ENCODE results near the gene RAB11FIP4.

Gene RAB11FIP4

DNA sequence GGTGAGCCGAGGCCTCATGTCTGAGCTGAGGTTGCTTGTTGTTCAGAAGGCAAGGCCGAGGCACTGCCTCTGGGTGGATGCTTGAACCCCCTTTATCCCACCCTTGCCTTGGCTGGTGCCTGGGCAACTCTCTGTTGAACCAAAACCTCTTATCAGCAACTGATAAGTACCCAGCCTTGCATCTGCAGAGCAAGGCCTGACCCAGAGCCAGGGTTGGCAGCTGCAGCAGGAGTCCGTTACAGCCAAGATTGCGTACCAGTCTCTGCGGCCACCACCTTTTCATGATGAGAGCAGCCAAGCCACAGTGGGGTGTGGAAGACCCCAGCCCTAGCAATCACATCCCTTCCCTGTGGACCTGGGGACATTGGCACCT is 118.3 kb downstream of the RAB11FIP4 start:
- no peak for DNase-seq (ENCODE audit: low read depth)
- no peak overlapping the region for H3K4me3 ChIP-seq (ENCODE audit: control insufficient read depth, low read depth, low read length)
- TF ChIP-seq, protein P1, sequence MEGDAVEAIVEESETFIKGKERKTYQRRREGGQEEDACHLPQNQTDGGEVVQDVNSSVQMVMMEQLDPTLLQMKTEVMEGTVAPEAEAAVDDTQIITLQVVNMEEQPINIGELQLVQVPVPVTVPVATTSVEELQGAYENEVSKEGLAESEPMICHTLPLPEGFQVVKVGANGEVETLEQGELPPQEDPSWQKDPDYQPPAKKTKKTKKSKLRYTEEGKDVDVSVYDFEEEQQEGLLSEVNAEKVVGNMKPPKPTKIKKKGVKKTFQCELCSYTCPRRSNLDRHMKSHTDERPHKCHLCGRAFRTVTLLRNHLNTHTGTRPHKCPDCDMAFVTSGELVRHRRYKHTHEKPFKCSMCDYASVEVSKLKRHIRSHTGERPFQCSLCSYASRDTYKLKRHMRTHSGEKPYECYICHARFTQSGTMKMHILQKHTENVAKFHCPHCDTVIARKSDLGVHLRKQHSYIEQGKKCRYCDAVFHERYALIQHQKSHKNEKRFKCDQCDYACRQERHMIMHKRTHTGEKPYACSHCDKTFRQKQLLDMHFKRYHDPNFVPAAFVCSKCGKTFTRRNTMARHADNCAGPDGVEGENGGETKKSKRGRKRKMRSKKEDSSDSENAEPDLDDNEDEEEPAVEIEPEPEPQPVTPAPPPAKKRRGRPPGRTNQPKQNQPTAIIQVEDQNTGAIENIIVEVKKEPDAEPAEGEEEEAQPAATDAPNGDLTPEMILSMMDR (conservative IDR thresholded peaks at IDR 0.05; ENCODE audit: control insufficient read depth, insufficient read depth, low read depth, low read length): no peak

DNA sequence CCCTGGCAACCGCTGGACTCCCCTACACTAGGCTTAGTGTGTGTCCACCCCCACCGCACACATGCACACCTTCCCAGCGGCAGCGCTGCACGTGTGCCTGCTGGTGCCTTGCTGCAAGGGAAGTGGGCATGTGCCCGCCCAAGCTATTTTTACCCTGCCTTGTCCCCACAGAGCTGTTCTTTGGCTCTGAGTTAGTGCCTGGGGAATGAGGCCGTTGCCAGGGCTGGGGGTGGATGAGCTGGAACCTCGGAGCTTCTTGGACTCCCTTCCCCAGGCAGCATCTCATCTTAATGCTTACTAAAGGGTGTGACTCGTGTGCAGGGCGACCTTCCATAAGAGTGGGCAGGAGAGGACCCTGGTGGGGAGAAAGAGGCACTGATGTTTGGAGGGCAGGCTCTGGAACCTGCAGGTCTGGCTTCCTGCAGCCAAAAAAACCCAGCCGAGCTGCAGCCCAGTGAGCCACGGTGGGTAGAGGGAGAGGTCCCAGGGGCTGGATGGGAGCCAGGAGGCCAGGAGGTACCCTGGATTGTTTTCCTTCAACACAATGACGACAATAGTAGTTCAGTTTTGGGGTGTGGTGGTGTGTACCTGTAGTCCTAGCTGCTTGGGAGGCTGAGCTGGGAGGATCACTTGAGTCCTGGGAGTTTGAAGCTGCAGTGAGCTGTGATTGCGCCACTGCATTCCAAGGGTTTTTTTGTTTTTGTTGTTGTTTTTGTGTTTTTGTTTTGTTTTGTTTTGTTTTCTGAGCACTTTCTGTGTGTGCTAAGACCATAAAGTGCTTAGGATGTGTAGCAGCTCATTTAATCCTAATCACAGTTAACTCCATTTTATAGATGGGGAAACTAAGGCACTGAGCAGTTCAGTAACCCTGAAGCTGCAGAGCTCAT is 119.1 kb downstream of the RAB11FIP4 start:
- no peak for DNase-seq (ENCODE audit: low read depth)
- H3K4me3 ChIP-seq (ENCODE audit: control insufficient read depth, low read depth, low read length): no peak overlapping the region
- TF ChIP-seq, protein P1 (conservative IDR thresholded peaks at IDR 0.05; ENCODE audit: control insufficient read depth, insufficient read depth, low read depth, low read length): no peak

DNA sequence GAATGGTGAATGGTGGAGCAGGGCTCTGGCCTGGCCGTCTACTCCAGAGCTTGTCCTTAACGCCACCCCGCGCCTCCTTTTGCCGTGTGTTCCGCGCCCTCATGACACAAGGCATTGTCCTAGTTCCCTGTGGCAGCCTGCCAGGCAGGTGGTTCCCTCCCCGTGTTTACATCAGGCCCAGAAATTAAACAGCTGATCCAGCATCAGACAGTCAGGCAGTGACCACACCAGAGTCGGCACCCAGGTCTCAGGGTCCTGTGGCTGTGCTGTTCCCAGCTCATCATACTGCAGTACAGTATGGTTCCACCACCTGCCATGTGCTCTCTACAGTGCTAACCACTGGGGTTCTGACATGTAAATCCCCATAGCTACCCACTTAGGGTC is 119.7 kb downstream of the RAB11FIP4 start:
- TF ChIP-seq, protein P1 (conservative IDR thresholded peaks at IDR 0.05; ENCODE audit: control insufficient read depth, insufficient read depth, low read depth, low read length): no peak
- no peak for DNase-seq (ENCODE audit: low read depth)

DNA sequence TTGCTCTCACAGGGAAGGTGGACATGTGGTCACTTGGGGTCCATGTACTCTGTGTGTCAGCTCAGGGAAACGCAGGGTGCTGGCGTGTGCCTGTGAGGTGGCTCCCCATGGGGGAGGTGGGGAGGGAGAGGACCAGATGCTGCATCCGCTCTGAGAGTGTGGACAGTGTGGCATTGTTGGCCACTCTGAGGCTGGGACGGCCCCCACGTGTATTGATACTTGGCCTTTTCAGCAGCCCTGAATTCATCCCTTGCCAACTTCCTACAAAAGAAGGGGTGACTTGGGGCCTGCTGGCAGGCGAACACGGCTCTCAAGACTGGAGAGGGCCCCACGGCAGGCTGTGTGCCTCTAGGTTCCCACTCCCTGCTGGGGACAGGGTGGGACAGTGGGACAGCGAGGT is 120.1 kb downstream of the RAB11FIP4 start:
- DNase-seq (ENCODE audit: low read depth): no peak
- TF ChIP-seq, protein P1 (conservative IDR thresholded peaks at IDR 0.05; ENCODE audit: control insufficient read depth, insufficient read depth, low read depth, low read length): no peak

More for the DNA sequence above, 119.7 kb downstream of the RAB11FIP4 start:
- no peak overlapping the region for H3K4me3 ChIP-seq (ENCODE audit: control insufficient read depth, low read depth, low read length)

DNA sequence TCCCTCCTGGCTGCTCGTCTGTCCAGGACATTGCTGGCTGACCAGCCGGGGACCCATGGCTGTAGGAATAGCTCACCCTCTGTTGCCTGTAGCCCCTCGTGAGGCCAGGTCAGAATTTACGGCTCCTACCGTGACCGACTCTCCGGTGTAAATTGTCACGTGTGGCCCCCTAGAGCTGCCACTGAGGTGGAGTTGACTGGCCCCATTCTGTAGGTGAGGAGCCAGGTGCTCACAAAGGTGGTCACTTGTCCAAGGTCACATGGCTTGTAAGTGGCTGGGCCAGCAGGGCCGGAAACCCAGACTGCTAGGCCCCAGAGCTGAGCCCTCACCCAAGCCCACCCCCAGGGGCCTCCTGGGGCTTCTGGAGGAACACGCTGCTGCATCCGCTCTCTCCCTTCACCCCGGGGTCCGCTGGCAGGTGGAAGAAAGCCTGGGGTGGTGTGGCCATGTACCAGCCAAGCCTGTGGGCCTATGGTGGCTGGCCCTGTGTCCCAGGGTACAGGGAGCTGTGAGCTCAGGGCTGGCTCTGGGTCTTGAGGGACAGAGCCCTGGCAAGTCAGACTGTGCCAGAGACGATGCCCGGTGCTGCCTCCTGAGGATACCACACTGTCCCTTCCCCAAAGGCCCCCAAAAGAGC is 120.7 kb downstream of the RAB11FIP4 start:
- H3K4me3 ChIP-seq (ENCODE audit: control insufficient read depth, low read depth, low read length): no peak overlapping the region
- DNase-seq (ENCODE audit: low read depth): no peak
- TF ChIP-seq, protein P1 (conservative IDR thresholded peaks at IDR 0.05; ENCODE audit: control insufficient read depth, insufficient read depth, low read depth, low read length): no peak

More for the DNA sequence above, 120.1 kb downstream of the RAB11FIP4 start:
- H3K4me3 ChIP-seq (ENCODE audit: control insufficient read depth, low read depth, low read length): no peak overlapping the region

DNA sequence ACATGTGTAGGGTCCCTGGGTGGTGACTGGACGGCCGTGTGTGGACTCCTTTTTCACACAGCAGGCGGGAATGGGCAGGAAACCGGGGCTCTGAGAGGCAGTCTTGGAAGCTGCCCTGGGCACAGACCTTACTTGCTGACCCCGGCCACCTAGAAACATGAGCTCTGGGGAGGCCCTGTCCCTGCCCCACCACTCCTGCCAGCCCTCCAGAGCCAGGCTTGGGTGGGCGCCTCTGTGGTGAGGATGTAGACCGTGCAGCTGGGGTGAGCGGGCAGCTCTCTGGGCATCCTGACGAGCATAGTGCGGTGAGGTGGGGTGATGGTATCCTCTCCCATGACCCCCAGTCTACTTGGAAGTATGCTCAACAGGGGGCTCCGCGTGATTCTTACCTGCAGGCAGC is 121.3 kb downstream of the RAB11FIP4 start:
- DNase-seq (ENCODE audit: low read depth): no peak
- TF ChIP-seq, protein P1 (conservative IDR thresholded peaks at IDR 0.05; ENCODE audit: control insufficient read depth, insufficient read depth, low read depth, low read length): no peak
- no peak overlapping the region for H3K4me3 ChIP-seq (ENCODE audit: control insufficient read depth, low read depth, low read length)

Measured in fibroblast of mammary gland (primary cell).